ENCODE measurements around the gene RPL28.

GRCh38 chr19:55407800-55408532 is 22.2 kb downstream of the RPL28 start:
- TF ChIP-seq YY1 (IDR thresholded peaks at IDR 0.05) (peak; percentile 97), ATF3 (IDR thresholded peaks at IDR 0.05) (no peak)

Measured in liver (tissue), 2 donors.